OCI-LY7 (cell line): ENCODE data around the gene B4GAT1. TPM values are rescaled to one million over a fixed set of nuclear protein-coding genes. Genes with fewer than 3 reads are reported as not detected.

Experiments
- Bru-seq: library from RNA; stranded (reverse); fragments of 400-500 nt; gene quantifications from one replicate; lab custom pipeline; 2021; lab: Mats Ljungman, UMichigan
- BruChase-seq, 2 experiments: library from RNA; stranded (reverse); fragments of 400-500 nt; gene quantifications; one replicate each; lab custom pipeline; 2021; lab: Mats Ljungman, UMichigan
- BruUV-seq: library from RNA; stranded (reverse); fragments of 400-500 nt; replicated peaks from 2 replicates; lab custom pipeline; 2021; lab: Mats Ljungman, UMichigan
- CTCF ChIA-PET: fragments of 300-600 bp; sonication (Branson Sonifier 250); formaldehyde crosslinking; loops from one replicate; lab custom pipeline; 2022; ENCODE audit warnings: antibody characterized with exemption; ENCODE audit not compliant: unreplicated experiment; lab: Charles Lee
- POLR2A ChIA-PET: fragments of 300-600 bp; sonication (Branson Sonifier 250); formaldehyde crosslinking; loops from one replicate; lab custom pipeline; 2022; ENCODE audit warnings: antibody characterized with exemption; lab: Charles Lee
- DNase-seq: peaks from one replicate; pipeline ENCODE4 v3.0.0-alpha.2; 2015; ENCODE audit warnings: low spot score
- H2AFZ ChIP-seq: fragments of 200-600 bp; sonication (generic), shearing (Covaris generic); 2 replicates; pipeline ENCODE4 v1.6.1; 2014; ENCODE audit warnings: mild to moderate bottlenecking, antibody characterized with exemption, low read length, moderate library complexity
- H3K27ac ChIP-seq: fragments of 200-600 bp; sonication (generic); 2 replicates; pipeline ENCODE4 v1.5.1; 2014; ENCODE audit warnings: mixed run types, low read depth, mild to moderate bottlenecking, moderate library complexity, low read length, inconsistent platforms; ENCODE audit not compliant: poor library complexity, severe bottlenecking
- H3K36me3 ChIP-seq: fragments of 200-600 bp; sonication (generic); 2 replicates; pipeline ENCODE4 v1.6.1; 2014; ENCODE audit warnings: mild to moderate bottlenecking, antibody characterized with exemption, low read length, moderate library complexity, mixed read lengths; ENCODE audit not compliant: insufficient read depth
- H3K4me1 ChIP-seq: fragments of 200-600 bp; sonication (generic); 2 replicates; pipeline ENCODE4 v1.5.1; 2014; ENCODE audit warnings: mild to moderate bottlenecking, low read length; ENCODE audit not compliant: insufficient read depth, poor library complexity, severe bottlenecking
- H3K4me2 ChIP-seq: fragments of 200-600 bp; sonication (generic); 2 replicates; pipeline ENCODE4 v1.6.1; 2014; ENCODE audit warnings: mild to moderate bottlenecking, low read length
- H3K4me3 ChIP-seq: fragments of 200-600 bp; sonication (generic); 2 replicates; pipeline ENCODE4 v1.5.1; 2014; ENCODE audit warnings: mild to moderate bottlenecking, low read depth, low read length; ENCODE audit not compliant: poor library complexity, severe bottlenecking
- H3K79me2 ChIP-seq: fragments of 200-600 bp; sonication (generic); 2 replicates; pipeline ENCODE4 v1.6.1; 2016; ENCODE audit warnings: low read depth, mild to moderate bottlenecking, low read length, moderate library complexity, mixed read lengths; ENCODE audit not compliant: insufficient read depth
- H3K9me2 ChIP-seq: fragments of 200-600 bp; sonication (generic); 2 replicates; pipeline ENCODE4 v1.6.1; 2016; ENCODE audit warnings: mild to moderate bottlenecking, low read length, mixed read lengths; ENCODE audit not compliant: insufficient read depth
- H3K9me3 ChIP-seq: fragments of 200-600 bp; sonication (generic); 2 replicates; pipeline ENCODE4 v1.6.1; 2014; ENCODE audit warnings: mild to moderate bottlenecking, mixed run types, low read length, mixed read lengths
- H4K20me1 ChIP-seq: fragments of 200-600 bp; sonication (generic); 2 replicates; pipeline ENCODE4 v1.6.1; 2014; ENCODE audit warnings: mild to moderate bottlenecking, antibody characterized with exemption, low read length, moderate library complexity, mixed read lengths; ENCODE audit not compliant: insufficient read depth
- EZH2phosphoT487 ChIP-seq: fragments of 200-600 bp; sonication (generic); IDR thresholded peaks from 2 replicates; pipeline ENCODE4 v1.6.1; 2018; ENCODE audit warnings: low read depth, borderline replicate concordance, mild to moderate bottlenecking, mixed run types, antibody characterized with exemption, low read length, moderate library complexity, mixed read lengths
- intact Hi-C: fragments of 100-400 bp; cut with micrococcal nuclease; formaldehyde crosslinking; loops from one replicate; pipeline ENCODE4 v1.10.0; 2022; ENCODE audit not compliant: unreplicated experiment
- long read RNA-seq: library from polyadenylated mRNA; stranded (forward); transcript quantifications from one replicate; pipeline ENCODE4 v2.0.0, GENCODE V29; 2022
- total RNA-seq, 2 experiments: library from RNA; depleted of rRNA in 1 of 2; stranded (reverse); fragments of >200 nt in 1 of 2; shearing (Covaris generic) in 1 of 2; gene quantifications; 2 replicates each; pipeline ENCODE4 v1.2.3, GENCODE V29; 2014 to 2022
- TF ChIP-seq, protein P1 (sequence below): fragments of 200-600 bp; sonication (generic); conservative IDR thresholded peaks from 2 replicates; pipeline ENCODE4 v1.5.1; 2014; ENCODE audit warnings: mild to moderate bottlenecking, antibody characterized with exemption, low read length, moderate library complexity, mixed read lengths

B4GAT1 gene
- total RNA-seq (2014; rRNA removed; shearing (Covaris generic)) (10.7 and 11.7 TPM in 2 replicates), total RNA-seq (2022) (9.4 and 9.8 TPM in 2 replicates), Bru-seq, nascent RNA (percentile 40 among the genes with signal in this experiment), BruChase-seq, experiment 1, labeled RNA remaining after a 6-hour chase (percentile 41 among the genes with signal in this experiment), BruChase-seq, experiment 2, labeled RNA remaining after a 2-hour chase (percentile 65 among the genes with signal in this experiment)
- long read RNA-seq, transcript B4GAT1-201 (2 exons, 2,072 nt) = major isoform, 23 of 45 reads
- long read RNA-seq, partial matches to known transcripts = 0 of 45 reads
- long read RNA-seq, other reads (novel, unspliced or antisense) = 22 of 45 reads

GRCh38 chr11:66347425-66348276 is at the start of gene B4GAT1:
B4GAT1 (minus strand) TSS chr11:66347629; CDS start chr11:66347545, 84 bp downstream.
- Histone ChIP-seq H3K9me3 (no peaks in the 10 kb centered on the region), H3K9me2 (no peaks in the 10 kb centered on the region), H2AFZ (peak within 1 kb of the TSS; percentile 82), H3K27ac (peak within 1 kb of the TSS; percentile 55), H3K4me1 (peaks cover 37% of the 10 kb centered on the region), H3K4me3 (peak within 1 kb of the TSS; percentile 88), H3K4me2 (peak within 1 kb of the TSS; percentile 89), H3K36me3 (no peaks in the 10 kb centered on the region), H3K79me2 (peaks cover 15% of the 10 kb centered on the region), H4K20me1 (peaks cover 4% of the 10 kb centered on the region; the same call in 1 of the 2 replicates)
- TF ChIP-seq, protein P1, sequence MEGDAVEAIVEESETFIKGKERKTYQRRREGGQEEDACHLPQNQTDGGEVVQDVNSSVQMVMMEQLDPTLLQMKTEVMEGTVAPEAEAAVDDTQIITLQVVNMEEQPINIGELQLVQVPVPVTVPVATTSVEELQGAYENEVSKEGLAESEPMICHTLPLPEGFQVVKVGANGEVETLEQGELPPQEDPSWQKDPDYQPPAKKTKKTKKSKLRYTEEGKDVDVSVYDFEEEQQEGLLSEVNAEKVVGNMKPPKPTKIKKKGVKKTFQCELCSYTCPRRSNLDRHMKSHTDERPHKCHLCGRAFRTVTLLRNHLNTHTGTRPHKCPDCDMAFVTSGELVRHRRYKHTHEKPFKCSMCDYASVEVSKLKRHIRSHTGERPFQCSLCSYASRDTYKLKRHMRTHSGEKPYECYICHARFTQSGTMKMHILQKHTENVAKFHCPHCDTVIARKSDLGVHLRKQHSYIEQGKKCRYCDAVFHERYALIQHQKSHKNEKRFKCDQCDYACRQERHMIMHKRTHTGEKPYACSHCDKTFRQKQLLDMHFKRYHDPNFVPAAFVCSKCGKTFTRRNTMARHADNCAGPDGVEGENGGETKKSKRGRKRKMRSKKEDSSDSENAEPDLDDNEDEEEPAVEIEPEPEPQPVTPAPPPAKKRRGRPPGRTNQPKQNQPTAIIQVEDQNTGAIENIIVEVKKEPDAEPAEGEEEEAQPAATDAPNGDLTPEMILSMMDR = no peak
- TF ChIP-seq EZH2phosphoT487 = no peak
- ChIA-PET CTCF (interaction anchor here (0.6 to 1.8 kb wide), 2 partner anchors 36 to 69 kb away, joined by 4 to 6 read pairs; no protein-coding TSS in a partner anchor), POLR2A (interaction anchor here (0.5 kb wide), 1 partner anchor 13 kb away, joined by 3 read pairs; no protein-coding TSS in a partner anchor)
- DNase-seq = peak; percentile 79
- intact Hi-C loops = loop anchor here (5.0 kb wide), 1 partner anchor 35 kb away; no protein-coding TSS in a partner anchor
- BruUV-seq = no TSS peak

DNA sequence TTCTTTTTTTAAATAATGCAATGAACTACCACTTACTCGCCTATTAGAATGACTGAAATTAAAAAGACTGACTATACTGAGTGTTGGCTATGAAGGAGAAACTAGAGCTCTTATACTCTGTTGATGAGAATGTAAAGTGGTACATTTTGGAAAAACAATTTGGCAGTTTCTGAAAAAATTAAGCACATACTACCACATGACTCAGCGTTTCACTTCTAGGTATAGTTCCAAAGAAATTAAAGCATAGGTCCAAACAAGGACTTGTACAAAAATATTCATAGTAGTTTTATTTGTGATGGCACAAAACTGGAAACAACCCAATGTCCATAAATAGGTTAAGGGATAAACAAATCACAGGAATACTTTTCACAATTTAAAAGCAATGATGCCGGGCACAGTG is 46.5 kb upstream of the B4GAT1 start:
- POLR2A ChIA-PET = no interaction called here
- Histone ChIP-seq H3K9me2 (no peaks in the 10 kb centered on the region), H3K27ac (no peak overlapping the region), H3K4me1 (peaks cover 17% of the 10 kb centered on the region), H2AFZ (no peak overlapping the region), H3K4me2 (no peak overlapping the region), H3K9me3 (no peaks in the 10 kb centered on the region), H3K4me3 (no peak overlapping the region), H4K20me1 (no peaks in the 10 kb centered on the region), H3K36me3 (no peaks in the 10 kb centered on the region), H3K79me2 (no peaks in the 10 kb centered on the region)
- no peak for TF ChIP-seq EZH2phosphoT487
- TF ChIP-seq, protein P1 = no peak
- BruUV-seq = no TSS peak
- intact Hi-C loops = no loop called here
- CTCF ChIA-PET = no interaction called here
- DNase-seq = no peak
